Smooth muscle cell (in vitro differentiated cells): Measurements from ENCODE around the gene RALGPS1. TPM values are rescaled to one million over a fixed set of nuclear protein-coding genes. Genes with fewer than 3 reads are reported as not detected.

Experiments used
- DNase-seq: peaks from one replicate; lab custom pipeline; 2025; ENCODE audit not compliant: unreplicated experiment; lab: John Stamatoyannopoulos, UW
- H2AFZ ChIP-seq: fragments of 200-600 bp; sonication (generic); 2 replicates; pipeline ENCODE4 v1.6.0; 2016; ENCODE audit warnings: antibody characterized with exemption, low read depth, mild to moderate bottlenecking
- H3F3A ChIP-seq: fragments of 200-600 bp; sonication (generic); 2 replicates; pipeline ENCODE4 v1.6.0; 2017; ENCODE audit warnings: antibody characterized with exemption, low read depth
- H3K27ac ChIP-seq: fragments of 200-600 bp; sonication (generic); 2 replicates; pipeline ENCODE4 v1.5.1; 2016; ENCODE audit warnings: low read depth, mild to moderate bottlenecking
- H3K27me3 ChIP-seq: fragments of 200-600 bp; sonication (generic); 2 replicates; pipeline ENCODE4 v1.6.1; 2016; ENCODE audit warnings: low read depth, mild to moderate bottlenecking
- H3K36me3 ChIP-seq: fragments of 200-600 bp; sonication (generic); 2 replicates; pipeline ENCODE4 v1.5.1; 2016; ENCODE audit warnings: low read depth
- H3K4me1 ChIP-seq: fragments of 200-600 bp; sonication (generic); 2 replicates; pipeline ENCODE4 v1.5.1; 2016; ENCODE audit warnings: low read depth
- H3K4me2 ChIP-seq: fragments of 200-600 bp; sonication (generic); 2 replicates; pipeline ENCODE4 v1.6.0; 2016; ENCODE audit warnings: mild to moderate bottlenecking
- H3K4me3 ChIP-seq: fragments of 200-600 bp; sonication (generic); 2 replicates; pipeline ENCODE4 v1.5.1; 2016; ENCODE audit warnings: mild to moderate bottlenecking
- H3K79me2 ChIP-seq: fragments of 200-600 bp; sonication (generic); 2 replicates; pipeline ENCODE4 v1.6.0; 2016; ENCODE audit warnings: low read depth, mild to moderate bottlenecking
- H3K9ac ChIP-seq: fragments of 200-600 bp; sonication (generic); 2 replicates; pipeline ENCODE4 v1.6.0; 2016; ENCODE audit warnings: low read depth
- H3K9me3 ChIP-seq: fragments of 200-600 bp; sonication (generic); replicated peaks from 2 replicates; pipeline ENCODE4 v1.5.1; 2016; ENCODE audit warnings: low read depth
- H4K20me1 ChIP-seq: fragments of 200-600 bp; sonication (generic); 2 replicates; pipeline ENCODE4 v1.6.0; 2016; ENCODE audit warnings: low read depth
- WGBS: methylation state at CpG from one replicate; pipeline ENCODE4 v1.1.7; 2016; ENCODE audit warnings: low lambda C conversion rate; 5-methylcytosine and 5-hydroxymethylcytosine counted together
- polyA plus RNA-seq: library from polyadenylated mRNA; unstranded; fragments of >200 nt; fragmentation: Nextera tagmentation; extraction: Ambion mirVana; gene quantifications from 2 replicates; pipeline ENCODE4 v1.2.1, GENCODE V29; 2016
- total RNA-seq: library from RNA; depleted of rRNA; stranded (reverse); fragments of >200 nt; gene quantifications from 2 replicates; pipeline ENCODE4 v1.2.3, GENCODE V29; 2014
- TF ChIP-seq, protein P1 (sequence below): fragments of 200-600 bp; sonication (generic); IDR thresholded peaks from 2 replicates; pipeline ENCODE4 v1.5.1; 2017; ENCODE audit warnings: borderline replicate concordance, mild to moderate bottlenecking, antibody characterized with exemption; ENCODE audit not compliant: insufficient read depth, poor library complexity, severe bottlenecking

The RALGPS1 gene
- total and polyA plus RNA-seq, 2 experiments from 2014 or later = 2.1 to 4.0 TPM

DNA sequence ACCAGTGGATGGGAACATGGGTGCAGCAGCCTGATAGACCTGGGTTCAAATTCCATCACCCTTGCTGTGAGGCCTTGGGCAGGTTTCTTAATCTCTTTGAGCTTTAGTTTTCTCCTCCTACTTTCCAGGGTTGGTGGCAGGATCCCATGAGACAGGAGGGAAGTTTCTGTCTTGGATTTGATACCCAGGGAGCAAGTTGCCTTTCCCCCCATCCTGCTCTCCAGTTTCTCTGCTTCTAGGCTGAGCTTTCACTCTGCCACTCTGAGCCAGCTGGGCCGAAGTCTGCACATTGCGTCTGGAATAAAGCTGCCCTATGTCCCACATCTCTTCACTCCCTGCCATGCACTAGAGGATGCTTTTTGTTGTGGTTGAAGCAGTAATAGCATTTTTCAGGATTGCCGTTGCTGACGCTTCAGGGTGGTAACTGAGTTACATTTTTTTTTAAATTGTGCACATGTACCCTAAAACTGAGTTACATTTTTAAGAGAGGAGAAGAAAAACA, 248.3 kb downstream of the RALGPS1 start:
- Histone ChIP-seq H3K9me3 (no peaks in the 10 kb centered on the region), H3K27me3 (no peaks in the 10 kb centered on the region), H2AFZ (no peak overlapping the region), H3F3A (peaks cover 3% of the 10 kb centered on the region), H3K27ac (peak overlapping the region; percentile 36), H3K4me2 (peak overlapping the region; percentile 57), H3K9ac (no peak overlapping the region), H3K4me3 (no peak overlapping the region), H3K36me3 (no peaks in the 10 kb centered on the region), H3K4me1 (peaks cover 19% of the 10 kb centered on the region), H3K79me2 (no peaks in the 10 kb centered on the region), H4K20me1 (no peaks in the 10 kb centered on the region)
- TF ChIP-seq, protein P1, sequence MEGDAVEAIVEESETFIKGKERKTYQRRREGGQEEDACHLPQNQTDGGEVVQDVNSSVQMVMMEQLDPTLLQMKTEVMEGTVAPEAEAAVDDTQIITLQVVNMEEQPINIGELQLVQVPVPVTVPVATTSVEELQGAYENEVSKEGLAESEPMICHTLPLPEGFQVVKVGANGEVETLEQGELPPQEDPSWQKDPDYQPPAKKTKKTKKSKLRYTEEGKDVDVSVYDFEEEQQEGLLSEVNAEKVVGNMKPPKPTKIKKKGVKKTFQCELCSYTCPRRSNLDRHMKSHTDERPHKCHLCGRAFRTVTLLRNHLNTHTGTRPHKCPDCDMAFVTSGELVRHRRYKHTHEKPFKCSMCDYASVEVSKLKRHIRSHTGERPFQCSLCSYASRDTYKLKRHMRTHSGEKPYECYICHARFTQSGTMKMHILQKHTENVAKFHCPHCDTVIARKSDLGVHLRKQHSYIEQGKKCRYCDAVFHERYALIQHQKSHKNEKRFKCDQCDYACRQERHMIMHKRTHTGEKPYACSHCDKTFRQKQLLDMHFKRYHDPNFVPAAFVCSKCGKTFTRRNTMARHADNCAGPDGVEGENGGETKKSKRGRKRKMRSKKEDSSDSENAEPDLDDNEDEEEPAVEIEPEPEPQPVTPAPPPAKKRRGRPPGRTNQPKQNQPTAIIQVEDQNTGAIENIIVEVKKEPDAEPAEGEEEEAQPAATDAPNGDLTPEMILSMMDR = no peak
- no peak for DNase-seq
- 69% methylated on average over 4 of the region's 4 CpGs for WGBS

DNA sequence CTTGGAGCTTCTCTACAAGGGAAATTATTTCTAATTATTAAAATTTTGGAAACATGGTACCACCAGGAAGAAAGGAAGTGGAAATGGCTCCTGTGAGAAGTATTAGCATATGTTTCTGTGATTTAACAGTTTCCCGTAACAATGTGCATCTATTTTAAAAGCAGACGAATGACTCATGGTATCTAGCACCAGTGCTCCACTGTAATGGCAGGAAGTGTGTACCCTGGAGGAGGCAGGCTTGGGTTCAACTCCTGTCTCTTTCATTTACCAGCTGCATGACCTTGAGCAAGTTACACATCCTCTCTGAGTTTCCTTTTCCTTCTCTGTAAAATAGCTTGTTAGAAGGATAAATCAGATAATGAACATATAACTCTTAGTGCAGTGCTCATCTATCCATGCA, 248.8 kb downstream of the RALGPS1 start:
- 2% methylated on average over 2 of the region's 2 CpGs for WGBS
- Histone ChIP-seq H3F3A (peaks cover 3% of the 10 kb centered on the region), H3K9ac (no peak overlapping the region), H2AFZ (no peak overlapping the region), H3K79me2 (no peaks in the 10 kb centered on the region), H3K27ac (peak overlapping the region; percentile 36), H3K4me3 (no peak overlapping the region), H3K36me3 (no peaks in the 10 kb centered on the region), H4K20me1 (no peaks in the 10 kb centered on the region), H3K9me3 (no peaks in the 10 kb centered on the region), H3K4me2 (peak overlapping the region; percentile 57), H3K27me3 (no peaks in the 10 kb centered on the region), H3K4me1 (peaks cover 17% of the 10 kb centered on the region)
- DNase-seq = no peak
- TF ChIP-seq, protein P1 = no peak

GRCh38 chr9:127165116-127165515, 250.5 kb downstream of the RALGPS1 start:
- Histone ChIP-seq H3F3A (peaks cover 3% of the 10 kb centered on the region), H2AFZ (no peak overlapping the region), H4K20me1 (no peaks in the 10 kb centered on the region), H3K79me2 (no peaks in the 10 kb centered on the region), H3K4me1 (peaks cover 10% of the 10 kb centered on the region), H3K27me3 (no peaks in the 10 kb centered on the region), H3K36me3 (no peaks in the 10 kb centered on the region), H3K9me3 (no peaks in the 10 kb centered on the region), H3K27ac (no peak overlapping the region), H3K9ac (no peak overlapping the region), H3K4me2 (no peak overlapping the region), H3K4me3 (no peak overlapping the region)
- TF ChIP-seq, protein P1 = no peak
- WGBS = 70% methylated on average over 4 of the region's 4 CpGs
- DNase-seq = no peak

- Histone ChIP-seq H4K20me1 (no peaks in the 10 kb centered on the region), H3K4me3 (no peak overlapping the region), H3K4me1 (peaks cover 10% of the 10 kb centered on the region), H3K27me3 (no peaks in the 10 kb centered on the region), H3K9ac (no peak overlapping the region), H2AFZ (no peak overlapping the region), H3K36me3 (no peaks in the 10 kb centered on the region), H3F3A (peaks cover 3% of the 10 kb centered on the region), H3K9me3 (no peaks in the 10 kb centered on the region), H3K79me2 (no peaks in the 10 kb centered on the region), H3K27ac (no peak overlapping the region), H3K4me2 (no peak overlapping the region)
- TF ChIP-seq, protein P1 = no peak
- DNase-seq = no peak
- WGBS = 95% methylated on average over 5 of the region's 5 CpGs
Measured at GRCh38 chr9:127166111-127166510, 251.5 kb downstream of the RALGPS1 start.
